HG03196 (cell line): ENCODE measurements around the gene EPS8L2.
"Not testable (repeated sequence)": the region's sequence is repeated elsewhere in the genome, so short reads cannot be mapped to it uniquely, and the experiment has no call there.

Source experiments
- ATAC-seq: cut with Tn5 transposase; IDR thresholded peaks from one replicate; pipeline ENCODE4 v1.9.1; 2021; ENCODE audit not compliant: unreplicated experiment

EPS8L2 gene

DNA sequence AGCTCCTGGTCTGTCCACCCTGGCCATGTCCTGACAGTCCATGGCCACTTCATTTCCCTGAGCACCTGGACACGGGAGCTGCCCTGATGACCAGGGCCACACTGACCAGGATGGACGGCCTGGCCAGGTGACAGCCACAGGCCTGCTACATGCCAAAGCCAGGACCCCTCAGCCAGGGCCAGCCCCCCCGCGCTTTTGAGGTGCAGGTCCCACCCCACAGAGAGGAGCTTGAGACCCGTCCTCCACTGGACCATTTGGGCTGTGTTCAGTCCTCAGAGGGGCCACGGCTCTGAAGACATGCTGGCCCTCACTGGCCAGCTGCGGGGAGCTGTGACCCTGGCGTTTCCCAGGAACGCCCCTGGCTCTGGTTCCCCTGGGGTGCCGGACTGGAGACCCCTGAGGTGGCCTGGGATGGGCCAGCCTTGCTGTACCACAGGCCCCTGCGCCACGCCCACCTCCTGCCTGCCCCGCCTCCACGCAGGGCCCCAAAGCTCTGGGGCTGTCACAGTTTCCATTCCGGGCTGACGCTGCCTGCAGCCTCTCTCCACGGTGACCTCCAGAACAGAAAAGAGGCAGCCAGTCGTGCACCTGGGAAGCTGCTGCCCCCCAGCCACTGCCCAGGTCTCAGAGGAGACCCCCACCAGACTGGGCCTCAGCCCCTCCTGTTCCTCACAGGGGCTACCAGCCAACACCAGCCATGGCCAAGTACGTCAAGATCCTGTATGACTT is 18.2 kb downstream of the EPS8L2 start:
- ATAC-seq: no peak

DNA sequence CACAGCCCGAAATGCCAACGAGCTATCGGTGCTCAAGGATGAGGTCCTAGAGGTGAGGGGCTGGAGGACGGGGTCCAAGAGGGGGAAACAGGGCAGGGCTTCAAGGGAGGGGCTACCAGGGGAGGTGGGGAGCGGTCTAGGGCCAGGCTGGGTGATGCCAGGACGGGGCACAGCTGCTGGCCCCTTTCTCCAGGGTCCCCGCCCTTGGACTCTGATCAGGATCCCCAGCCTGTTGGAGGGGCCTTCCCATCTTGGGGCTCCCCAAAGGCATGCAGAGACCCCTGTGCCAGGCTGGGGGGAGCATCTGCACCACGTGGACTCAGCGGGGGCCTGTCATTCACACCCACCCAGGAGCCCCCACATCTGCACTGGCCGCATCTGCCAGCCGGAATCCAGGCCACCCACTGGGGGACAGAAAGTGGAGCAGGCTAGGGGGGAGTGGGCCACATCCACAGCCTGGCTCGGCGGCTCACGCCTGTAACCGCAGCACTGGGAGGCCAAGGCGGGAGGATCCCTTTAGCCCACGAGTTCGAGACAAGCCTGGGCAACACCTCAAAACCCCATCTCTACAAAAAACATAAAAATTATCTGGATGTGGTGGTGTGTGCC is 18.9 kb downstream of the EPS8L2 start:
- ATAC-seq: no peak

DNA sequence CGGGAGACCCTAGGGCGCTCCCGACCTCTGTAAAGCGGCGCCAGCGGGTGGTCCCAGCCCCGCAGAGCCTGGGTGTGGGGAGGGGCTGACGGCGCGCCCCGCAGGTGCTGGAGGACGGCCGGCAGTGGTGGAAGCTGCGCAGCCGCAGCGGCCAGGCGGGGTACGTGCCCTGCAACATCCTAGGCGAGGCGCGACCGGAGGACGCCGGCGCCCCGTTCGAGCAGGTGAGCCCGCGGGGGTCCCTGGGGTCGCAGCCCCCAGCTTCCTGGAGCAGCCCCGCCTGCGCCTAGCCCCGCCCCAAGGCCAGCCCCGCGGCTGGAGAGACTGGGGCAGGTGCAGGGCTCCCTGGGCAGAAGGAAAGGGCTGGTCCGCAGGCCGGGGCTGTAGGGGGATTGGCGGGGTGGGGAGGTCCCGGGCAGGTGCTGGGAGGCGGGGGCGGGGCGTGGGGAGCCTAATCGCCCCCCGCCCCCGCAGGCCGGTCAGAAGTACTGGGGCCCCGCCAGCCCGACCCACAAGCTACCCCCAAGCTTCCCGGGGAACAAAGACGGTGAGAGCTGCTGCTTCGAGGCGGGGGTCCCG is 19.7 kb downstream of the EPS8L2 start:
- no peak for ATAC-seq

DNA sequence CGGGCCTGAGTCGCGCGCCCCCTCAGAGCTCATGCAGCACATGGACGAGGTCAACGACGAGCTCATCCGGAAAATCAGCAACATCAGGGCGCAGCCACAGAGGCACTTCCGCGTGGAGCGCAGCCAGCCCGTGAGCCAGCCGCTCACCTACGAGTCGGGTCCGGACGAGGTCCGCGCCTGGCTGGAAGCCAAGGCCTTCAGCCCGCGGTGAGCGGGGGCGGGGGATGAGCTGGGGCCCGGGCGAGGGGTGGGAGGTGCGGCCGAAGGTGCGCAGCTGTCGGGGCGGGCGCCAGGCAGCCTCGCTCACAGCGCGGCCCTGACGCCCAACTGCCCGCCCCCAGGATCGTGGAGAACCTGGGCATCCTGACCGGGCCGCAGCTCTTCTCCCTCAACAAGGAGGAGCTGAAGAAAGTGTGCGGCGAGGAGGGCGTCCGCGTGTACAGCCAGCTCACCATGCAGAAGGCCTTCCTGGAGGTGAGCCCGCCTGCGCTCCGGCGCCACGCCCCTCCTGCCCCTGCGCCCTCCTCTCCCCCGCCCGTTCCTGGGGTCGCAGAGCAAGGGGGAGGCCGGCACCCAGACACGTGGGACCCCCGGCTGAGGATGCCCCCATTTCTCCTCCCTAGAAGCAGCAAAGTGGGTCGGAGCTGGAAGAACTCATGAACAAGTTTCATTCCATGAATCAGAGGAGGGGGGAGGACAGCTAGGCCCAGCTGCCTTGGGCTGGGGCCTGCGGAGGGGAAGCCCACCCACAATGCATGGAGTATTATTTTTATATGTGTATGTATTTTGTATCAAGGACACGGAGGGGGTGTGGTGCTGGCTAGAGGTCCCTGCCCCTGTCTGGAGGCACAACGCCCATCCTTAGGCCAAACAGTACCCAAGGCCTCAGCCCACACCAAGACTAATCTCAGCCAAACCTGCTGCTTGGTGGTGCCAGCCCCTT is 20.5 kb downstream of the EPS8L2 start:
- no peak for ATAC-seq

DNA sequence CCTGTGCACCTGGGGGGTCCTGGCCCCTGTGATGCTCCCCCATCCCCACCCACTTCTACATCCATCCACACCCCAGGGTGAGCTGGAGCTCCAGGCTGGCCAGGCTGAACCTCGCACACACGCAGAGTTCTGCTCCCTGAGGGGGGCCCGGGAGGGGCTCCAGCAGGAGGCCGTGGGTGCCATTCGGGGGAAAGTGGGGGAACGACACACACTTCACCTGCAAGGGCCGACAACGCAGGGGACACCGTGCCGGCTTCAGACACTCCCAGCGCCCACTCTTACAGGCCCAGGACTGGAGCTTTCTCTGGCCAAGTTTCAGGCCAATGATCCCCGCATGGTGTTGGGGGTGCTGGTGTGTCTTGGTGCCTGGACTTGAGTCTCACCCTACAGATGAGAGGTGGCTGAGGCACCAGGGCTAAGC is 21.3 kb downstream of the EPS8L2 start:
- no peak for ATAC-seq

DNA sequence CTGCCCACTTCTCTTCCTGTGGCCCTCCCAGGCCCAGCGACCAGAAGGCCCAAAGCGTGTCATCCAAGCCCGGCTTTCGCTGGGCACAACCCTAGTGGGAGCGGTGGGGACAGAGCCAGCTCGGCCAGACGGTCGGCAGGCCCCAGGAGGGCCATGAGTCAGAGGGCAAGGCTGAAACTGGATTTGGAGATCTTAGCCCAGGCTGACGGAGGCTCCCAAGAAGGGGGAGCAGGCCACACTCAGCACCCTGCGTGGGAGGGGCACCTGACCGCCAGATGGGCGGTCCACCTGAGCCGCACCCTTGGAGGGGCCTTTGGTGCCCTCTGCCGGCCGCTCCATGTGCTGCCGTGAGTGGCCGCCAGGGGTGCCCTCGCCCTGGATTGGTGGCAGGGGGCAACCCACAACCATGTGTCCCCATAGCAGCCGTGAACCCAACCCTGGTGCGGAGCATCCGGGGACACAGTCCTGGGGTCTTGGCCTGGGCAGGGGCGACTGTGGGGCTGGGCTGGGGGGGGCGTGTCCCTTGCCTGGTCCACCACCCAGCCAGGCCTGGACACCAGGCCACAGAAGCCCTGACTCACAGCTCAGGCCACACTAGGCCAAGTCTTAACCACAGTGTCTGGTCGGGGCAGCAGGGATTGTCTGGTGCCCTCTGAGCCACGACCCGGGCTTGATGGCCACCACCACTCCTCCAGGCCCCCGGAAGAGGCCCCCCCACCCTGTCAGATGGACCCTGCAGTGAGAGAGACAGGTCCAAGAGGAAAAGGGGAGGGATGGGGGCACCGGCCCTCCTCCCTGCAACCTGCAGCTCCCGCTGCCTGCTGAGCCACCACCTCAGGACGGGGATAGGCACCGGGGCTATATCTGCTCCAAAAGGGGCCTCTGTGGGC is 22.1 kb downstream of the EPS8L2 start:
- ATAC-seq: no peak

DNA sequence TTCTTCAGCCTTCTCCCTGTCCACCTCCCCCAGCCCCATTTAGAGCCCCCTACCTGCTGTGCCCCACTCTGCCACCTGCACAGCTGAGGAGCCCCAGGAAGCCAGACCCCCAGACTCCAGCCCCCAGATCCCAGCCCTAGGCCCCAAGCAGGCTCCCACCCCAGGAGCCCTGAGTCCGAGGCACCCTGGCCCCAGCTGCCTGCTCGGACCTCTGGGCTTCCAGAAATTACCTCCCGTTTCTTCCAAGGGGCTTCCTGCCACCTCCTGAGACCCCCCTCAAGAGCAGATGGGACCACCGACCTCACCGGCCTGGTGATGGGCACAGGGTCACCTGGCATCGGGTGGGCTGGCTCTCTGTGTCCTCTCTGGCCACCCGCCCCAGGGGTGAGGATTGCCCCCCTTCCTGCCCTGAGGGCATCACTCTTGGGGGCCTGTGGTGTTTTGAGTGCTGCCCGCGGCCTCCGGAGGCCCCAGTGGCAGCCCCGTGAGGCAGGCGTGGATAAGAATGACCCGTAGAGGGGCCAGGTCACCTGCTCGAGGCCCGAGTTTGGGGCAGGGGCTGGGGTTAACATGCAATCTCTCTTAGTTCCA is 23.0 kb downstream of the EPS8L2 start:
- ATAC-seq: no peak

DNA sequence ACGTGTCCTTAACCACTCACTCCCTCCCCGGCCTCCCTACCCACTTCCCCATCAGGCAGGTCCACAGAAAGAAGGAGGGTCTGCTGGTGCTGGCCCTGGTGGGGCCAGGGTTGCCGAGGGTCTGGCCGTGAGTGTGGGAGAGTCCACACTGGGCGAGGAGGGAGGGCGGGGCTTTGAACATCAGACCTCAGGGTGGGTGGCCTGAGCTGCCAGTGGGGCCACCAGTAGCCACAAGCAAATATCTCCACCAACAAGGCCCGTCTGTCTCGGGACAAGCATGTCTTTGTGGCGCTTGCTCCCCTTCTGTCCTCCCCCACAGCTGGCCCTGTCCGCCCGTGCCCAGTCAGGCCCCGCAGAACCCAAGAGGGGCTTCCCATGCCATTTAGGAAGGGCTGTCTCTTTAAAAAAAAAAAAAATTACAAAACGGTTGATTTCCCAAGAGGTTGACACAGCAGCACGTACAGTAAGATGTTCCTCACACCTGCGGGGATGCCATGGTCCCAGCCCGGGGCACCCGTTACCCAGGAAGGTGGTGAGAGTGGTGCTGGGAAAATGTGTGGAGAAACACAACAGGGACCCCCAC is 23.6 kb downstream of the EPS8L2 start:
- no peak for ATAC-seq

DNA sequence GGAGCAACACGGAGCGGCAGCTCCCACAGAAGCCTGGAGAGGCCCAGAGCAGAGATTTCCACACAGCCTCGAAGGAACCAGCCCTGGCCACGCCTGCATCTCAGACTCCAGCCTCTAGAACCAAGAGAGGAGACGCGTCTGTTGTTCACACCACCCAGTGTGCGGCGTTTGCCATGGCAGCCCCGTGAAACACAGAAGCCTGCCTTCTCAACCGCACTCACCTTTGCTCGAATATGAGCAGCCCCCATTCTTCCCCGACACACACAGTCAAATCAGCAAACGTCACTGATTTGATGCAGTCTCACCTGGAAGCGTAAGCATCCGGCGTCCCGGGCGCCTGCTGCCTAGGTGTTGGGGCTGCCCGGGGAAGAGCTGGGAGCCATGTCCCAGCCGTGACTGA is 27.0 kb downstream of the EPS8L2 start:
- no peak for ATAC-seq

DNA sequence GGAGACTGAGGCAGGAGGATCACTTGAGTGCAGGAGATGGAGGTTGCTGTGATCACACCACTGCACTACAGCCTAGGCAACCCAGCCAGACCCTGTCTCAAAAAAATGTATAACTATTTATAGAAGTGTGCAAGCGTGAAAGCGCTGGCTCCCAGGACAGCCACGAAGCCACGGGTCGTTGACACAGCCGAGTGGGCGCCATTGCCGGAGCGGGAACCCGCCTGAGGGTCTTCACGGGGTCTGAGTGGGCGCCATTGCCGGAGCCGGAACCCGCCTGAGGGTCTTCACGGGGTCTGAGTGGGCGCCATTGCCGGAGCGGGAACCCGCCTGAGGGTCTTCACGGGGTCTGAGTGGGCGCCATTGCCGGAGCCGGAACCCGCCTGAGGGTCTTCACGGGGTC is 28.5 kb downstream of the EPS8L2 start:
- not testable (repeated sequence) for ATAC-seq

DNA sequence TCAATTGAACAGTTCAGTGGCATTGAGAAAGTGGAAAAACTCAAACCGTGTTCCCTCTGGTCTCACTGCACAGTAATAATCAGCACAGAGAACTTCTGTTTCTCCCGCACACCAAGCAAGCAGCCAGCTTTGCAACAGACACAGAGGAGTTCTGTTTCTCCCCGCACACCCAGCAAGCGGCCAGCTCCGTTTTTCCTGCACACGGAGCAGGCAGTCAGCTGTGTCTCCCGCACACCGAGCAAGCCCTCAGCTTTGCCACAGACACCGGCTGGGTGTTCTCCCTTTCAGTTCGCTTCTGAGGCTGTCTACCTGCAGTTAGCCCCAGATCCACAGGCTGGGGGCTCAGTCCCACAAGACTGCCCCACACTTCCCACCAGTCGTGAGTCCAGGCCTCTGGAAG is 31.3 kb downstream of the EPS8L2 start:
- no peak for ATAC-seq

DNA sequence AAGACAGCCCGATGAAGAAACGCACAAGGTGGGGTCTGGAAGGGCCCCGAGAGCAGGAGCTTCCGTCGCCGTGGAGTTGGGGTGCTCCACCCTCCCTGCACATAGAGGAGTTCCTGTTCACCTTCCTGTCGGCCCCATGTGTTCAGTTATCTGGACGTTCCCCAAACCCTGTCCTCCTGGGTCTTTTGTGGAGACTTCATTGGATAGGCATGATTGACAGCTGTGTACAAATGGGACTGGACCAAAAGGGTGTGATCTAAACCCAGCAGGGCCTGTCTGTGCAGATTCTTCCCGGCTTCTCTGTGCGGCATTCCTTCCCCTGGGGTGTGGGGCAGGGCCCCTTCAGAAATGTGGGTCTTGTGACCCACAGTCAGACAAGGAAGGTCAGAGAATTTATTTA is 31.9 kb downstream of the EPS8L2 start:
- ATAC-seq: not testable (repeated sequence)

DNA sequence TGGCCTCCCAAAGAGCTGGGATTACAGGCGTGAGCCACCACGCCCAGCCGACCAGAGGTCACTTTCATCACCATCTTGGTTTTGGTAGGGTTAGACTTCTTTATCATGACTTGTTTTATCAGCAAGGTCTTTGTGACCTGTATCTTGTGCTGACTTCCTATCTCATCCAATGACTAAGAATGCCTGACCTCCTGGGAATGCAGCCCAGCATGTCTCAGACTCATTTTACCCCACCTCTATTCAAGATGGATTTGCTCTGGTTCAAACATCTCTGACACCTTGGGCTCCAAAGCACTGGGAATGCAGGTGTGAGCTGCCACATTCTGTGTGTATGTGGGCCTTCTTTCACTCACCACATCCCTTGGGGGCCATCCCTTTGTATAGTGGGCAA is 36.1 kb downstream of the EPS8L2 start:
- no peak for ATAC-seq

DNA sequence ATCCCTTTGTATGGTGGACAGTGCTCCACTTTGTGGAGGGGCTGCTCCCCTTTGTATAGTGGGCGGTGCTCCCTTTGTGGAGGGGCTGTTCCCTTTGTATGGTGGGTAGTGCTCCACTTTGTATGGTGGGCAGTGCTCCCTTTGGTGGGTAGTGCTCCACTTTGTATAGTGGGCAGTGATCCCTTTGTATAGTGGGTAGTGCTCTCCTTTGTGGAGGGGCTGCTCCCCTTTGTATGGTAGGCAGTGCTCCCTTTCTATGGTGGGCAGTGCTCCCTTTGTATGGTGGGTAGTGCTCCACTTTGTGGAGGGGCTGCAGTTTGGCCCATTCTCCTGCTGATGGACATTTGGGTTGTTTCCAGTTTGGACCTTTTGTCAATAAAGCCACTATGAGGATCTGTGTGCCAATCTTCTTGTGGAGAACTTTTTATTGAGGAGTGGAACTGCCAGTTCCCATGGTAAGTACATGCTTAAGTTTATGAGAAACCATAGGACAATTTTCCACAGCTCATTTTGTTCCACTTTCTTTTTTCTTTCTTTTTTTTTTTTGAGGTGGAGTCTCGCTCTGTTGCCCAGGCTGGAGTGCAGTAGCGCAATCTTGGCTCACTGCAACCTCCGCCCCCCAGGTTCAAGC is 36.7 kb downstream of the EPS8L2 start:
- no peak for ATAC-seq

DNA sequence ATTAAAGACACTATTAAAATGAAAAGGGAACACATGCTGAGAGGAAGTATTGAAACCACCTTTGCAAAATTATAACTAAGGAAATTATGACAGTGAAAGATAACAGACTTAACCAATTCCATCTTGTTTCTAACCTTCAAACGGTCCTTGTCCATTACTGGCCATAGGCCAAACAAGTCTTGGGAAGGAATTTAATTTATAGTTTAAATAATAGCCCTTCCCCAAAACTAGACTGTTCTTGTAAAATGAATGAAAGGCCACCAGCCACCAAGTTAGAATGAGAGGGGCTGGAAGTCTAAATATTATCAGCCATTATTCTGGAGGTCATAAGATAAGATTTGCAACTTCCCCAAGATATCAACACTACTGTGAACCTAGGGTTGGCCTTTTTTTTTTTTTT is 39.4 kb downstream of the EPS8L2 start:
- ATAC-seq: no peak

DNA sequence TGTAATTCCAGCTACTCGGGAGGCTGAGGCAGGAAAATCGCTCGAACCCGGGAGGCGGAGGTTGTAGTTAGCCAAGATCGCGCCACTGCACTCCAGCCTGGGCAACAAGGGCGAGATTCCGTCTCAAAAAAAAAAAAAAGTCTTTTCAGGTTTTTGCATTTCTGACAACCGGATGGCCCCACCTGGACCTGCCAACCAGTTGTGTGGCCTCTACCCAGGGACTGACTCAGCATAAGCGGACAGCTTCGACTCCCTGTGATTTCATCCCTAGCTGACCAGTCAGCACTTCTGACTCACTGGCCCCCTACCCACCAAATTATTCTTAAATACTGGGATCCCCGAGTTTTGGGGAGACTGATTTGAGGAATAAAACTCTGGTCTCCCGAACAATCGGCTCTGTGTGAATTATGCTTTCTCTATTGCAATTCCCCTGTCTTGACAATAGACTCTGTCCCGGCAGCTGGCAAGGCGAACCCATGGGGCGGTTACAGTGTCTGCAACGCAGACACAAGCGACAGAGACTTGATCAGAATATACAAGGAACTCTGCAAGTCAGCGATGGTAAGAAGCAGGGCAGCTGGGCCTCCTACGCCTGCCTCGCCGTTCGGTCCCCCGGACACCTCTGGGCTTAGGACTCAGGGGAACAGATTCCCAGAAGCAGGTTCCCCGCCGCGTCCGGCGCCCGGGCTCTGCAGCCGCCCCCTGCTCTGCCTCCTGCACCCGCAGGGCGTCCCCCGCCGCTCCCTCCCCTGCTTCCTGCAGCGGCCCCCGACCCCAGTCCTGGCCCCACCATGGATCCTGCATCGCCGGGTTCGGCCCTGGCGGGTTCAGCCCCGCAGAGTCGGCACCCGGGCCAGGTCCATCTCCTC is 40.5 kb downstream of the EPS8L2 start:
- peak; percentile 22 for ATAC-seq

DNA sequence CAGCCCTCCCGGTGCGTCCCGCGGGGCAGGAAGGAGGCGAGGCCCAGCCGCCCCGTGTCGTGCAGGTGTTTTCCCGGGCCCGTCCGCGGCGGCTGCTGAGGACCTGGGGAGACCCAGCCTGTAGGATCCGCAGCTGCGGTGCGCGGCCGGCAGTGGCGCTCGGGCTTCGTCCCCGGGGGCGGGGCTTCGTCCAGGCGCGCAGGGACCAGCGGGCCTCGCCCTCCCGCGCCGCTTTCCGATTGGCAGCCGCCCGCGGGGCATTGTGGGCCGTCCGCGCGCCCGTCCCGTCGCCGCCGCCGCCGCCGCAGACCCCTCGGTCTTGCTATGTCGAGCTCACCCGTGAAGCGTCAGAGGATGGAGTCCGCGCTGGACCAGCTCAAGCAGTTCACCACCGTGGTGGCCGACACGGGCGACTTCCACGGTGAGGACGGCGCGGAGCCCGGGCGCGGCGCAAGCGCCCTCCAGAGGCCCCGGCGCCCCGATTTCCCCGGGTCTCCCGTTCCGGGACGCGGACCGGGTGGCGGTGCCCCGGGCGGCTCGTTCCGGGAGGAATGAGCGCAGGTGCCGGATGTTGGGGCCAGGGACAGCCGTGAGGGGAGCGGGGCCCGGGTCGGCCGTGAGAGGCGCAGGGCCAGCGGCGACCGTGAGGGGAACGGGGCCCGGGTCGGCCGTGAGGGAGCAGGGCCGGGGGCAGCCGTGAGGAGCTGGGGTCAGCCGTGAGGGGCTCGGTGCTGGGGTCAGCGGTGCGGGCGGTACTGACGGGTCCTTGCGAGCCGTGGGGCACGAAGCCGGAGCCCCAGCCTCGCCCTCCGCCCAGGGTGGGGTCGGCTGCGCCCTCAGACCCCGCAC is 41.4 kb downstream of the EPS8L2 start, which contains the start of gene TALDO1:
Gene TALDO1 (plus strand): TSS at position 307 of the 849 bp plus-strand sequence. CDS start 18 bp downstream, at position 325.
- ATAC-seq: peak; percentile 85
